Mucosa of stomach (tissue), 1 donor: Measurements from ENCODE around the gene PLXNA3.

Source experiments
- H3K27me3 ChIP-seq: one replicate; pipeline ENCODE4 v1.7.0; 2013; ENCODE audit warnings: mild to moderate bottlenecking, low read length; ENCODE audit not compliant: control insufficient read depth, insufficient read depth
- H3K36me3 ChIP-seq: one replicate; pipeline ENCODE4 v1.7.0; 2013; ENCODE audit warnings: low read length; ENCODE audit not compliant: control insufficient read depth, insufficient read depth
- H3K4me1 ChIP-seq: one replicate; pipeline ENCODE4 v1.7.0; 2013; ENCODE audit warnings: mild to moderate bottlenecking, low read length; ENCODE audit not compliant: control insufficient read depth, insufficient read depth
- H3K4me3 ChIP-seq: one replicate; pipeline ENCODE4 v1.7.0; 2013; ENCODE audit warnings: low read length
- H3K9ac ChIP-seq: one replicate; pipeline ENCODE4 v1.7.0; 2013; ENCODE audit warnings: mild to moderate bottlenecking, low read length, moderate library complexity
- H3K9me3 ChIP-seq: one replicate; pipeline ENCODE4 v1.7.0; 2013; ENCODE audit warnings: mild to moderate bottlenecking, low read length, moderate library complexity; ENCODE audit not compliant: control insufficient read depth
- donor health status: Pancreatic carcinoma.

The PLXNA3 gene

DNA sequence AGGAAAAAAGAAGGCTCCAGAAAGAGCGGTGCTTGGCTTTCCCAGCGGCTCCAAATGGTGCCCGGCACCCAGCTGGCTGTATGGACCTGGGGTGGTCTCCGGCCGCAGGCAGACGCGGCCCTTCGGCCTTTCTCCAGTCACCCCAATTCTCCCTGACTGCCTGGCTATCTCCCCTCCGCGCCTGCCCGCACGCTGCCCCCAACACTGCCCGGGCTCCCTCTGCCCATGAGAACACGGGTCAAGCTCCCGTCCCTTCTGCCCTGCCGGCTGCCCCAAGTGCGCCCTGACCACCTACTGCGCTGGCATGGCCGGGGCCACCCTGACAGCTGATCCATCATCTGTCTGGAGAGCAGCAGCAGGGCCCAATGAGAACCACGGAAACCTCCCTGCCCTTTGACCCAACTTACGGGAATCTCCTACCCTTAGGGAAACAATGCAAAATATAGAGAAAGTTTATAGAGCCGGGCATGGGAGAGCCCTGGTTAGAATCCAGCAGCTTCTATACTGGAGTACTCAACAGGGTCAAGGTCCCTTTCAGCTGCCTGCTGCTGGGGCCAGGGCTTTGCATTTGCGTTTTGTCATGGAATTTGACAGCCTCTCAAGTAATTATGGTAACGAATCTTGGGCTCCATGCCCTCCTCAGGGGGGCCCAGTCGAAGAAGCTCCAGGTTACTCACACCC, 59.2 kb downstream of the PLXNA3 start:
- Histone ChIP-seq H3K4me3 (no peak overlapping the region), H3K27me3 (no peaks in the 10 kb centered on the region), H3K36me3 (no peaks in the 10 kb centered on the region), H3K4me1 (peaks cover 9% of the 10 kb centered on the region), H3K9me3 (no peaks in the 10 kb centered on the region), H3K9ac (peak overlapping the region; percentile 80)

- Histone ChIP-seq H3K9ac (no peak overlapping the region), H3K4me1 (peaks cover 9% of the 10 kb centered on the region), H3K9me3 (no peaks in the 10 kb centered on the region), H3K36me3 (no peaks in the 10 kb centered on the region), H3K27me3 (no peaks in the 10 kb centered on the region), H3K4me3 (no peak overlapping the region)
Measured at GRCh38 chrX:154519389-154519788, 61.3 kb downstream of the PLXNA3 start.

DNA sequence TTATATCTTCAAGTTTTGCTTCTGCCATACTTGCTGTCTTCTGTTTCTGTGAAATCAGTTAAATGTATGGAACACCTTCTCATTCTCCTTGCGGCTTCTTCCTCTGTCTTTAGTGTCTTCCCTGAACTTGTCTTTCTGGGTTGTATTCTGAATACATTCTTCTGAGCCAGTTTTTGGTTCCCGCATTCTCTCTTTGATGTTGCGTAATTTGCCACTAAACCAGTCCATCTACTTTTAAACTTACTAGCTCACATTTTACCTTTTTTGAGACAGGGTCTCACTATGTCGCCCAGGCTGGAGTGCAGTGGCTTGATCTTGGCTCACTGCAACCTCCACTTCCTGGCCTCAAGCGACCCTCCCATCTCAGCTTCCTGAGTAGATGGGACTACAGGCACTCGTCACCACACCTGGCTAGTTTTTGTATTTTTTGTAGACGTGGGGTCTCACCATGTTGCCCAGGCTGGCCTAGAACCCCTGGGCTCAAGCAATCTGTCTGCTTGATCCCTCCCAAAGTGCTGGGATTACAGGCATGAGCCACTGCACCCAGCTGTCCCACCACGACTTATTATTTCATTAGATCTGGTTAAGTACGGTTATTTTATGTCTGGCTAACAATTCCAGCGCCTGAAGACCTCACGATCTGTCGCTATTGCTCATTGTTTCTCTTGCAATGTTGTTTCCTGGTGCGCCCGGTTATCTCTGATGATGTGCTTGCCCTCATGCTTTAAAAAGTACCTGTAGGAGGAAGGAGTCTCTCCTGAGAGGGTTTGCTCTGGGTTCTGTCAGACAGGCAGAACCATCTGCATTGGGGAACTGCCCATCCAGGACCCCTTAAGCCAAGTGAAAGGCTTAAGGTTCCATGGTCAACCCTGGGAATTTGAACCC, 67.8 kb downstream of the PLXNA3 start:
- Histone ChIP-seq H3K9me3 (no peaks in the 10 kb centered on the region), H3K4me1 (peaks cover 13% of the 10 kb centered on the region), H3K36me3 (no peaks in the 10 kb centered on the region), H3K27me3 (no peaks in the 10 kb centered on the region), H3K4me3 (no peak overlapping the region), H3K9ac (no peak overlapping the region)

DNA sequence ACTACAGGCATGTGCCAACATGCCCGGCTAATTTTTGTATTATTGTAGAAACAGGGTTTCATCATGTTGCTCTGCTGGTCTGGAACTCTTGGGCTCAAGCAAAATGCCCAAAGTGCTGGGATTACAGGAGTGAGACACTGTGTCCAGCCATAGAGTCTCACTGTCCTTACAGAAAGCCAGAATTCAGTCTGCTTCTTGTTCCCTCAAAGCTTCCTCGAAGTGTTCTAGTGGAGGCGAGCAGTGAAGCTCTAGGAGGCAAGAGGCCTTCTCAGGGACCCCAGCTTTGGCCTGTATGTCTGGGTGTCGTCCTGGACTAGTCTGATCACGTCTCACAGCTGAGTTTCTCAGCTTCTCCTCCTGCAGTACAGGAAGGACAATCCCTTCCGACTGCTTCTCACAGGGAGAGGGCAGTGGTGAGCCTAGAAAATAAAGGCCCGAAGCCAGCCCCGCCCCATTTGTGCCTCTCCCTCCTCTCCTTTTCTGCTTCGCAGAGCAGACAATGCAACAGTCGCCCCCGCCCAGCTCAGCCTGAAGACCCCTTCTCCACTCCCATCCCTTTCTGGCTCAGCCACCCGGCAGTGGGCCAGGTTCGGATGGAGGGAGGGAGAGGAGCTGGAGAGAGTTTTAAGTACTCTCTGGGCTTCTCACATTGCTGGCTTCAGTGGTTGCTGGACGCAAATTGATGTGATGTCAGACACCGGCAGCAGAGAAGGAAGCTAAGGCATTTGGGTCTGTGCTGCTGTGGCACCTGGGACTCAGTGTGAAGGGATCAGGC, 69.0 kb downstream of the PLXNA3 start:
- no peaks in the 10 kb centered on the region for H3K27me3 ChIP-seq
- H3K36me3 ChIP-seq: no peaks in the 10 kb centered on the region
- no peaks in the 10 kb centered on the region for H3K9me3 ChIP-seq
- no peak overlapping the region for H3K4me3 ChIP-seq
- H3K4me1 ChIP-seq: peaks cover 13% of the 10 kb centered on the region
- H3K9ac ChIP-seq: peak overlapping the region; percentile 64
